Stimulated activated effector memory CD8-positive, alpha-beta T cell treated with anti-CD3 and anti-CD28 coated beads, Interleukin-12 subunit alpha, Interleukin-12 subunit beta, amount 100 ng/mL, for 72 hours (primary cell): ENCODE measurements around the gene PYROXD2.

Source experiments
- ATAC-seq: fragments of 150-1000 bp; cut with Tn5 transposase; 2 replicates; pipeline ENCODE4 v1.10.0; 2021
- DNase-seq, 2 donors: peaks; one replicate each; pipeline ENCODE4 v3.0.0; 2021 to 2022; ENCODE audit warnings: low spot score in 2 of 2
- H3K27ac Mint-ChIP-seq: one replicate; pipeline ENCODE4 v1.8.0; 2022; ENCODE audit warnings: mild to moderate bottlenecking, mixed read lengths
- H3K36me3 Mint-ChIP-seq: one replicate; pipeline ENCODE4 v1.8.0; 2022; ENCODE audit warnings: mild to moderate bottlenecking, mixed read lengths
- H3K4me1 Mint-ChIP-seq: one replicate; pipeline ENCODE4 v1.8.0; 2022; ENCODE audit warnings: mixed read lengths
- H3K4me3 Mint-ChIP-seq: one replicate; pipeline ENCODE4 v1.8.0; 2022; ENCODE audit warnings: mild to moderate bottlenecking, mixed read lengths
- H3K9me3 Mint-ChIP-seq: one replicate; pipeline ENCODE4 v1.8.0; 2022; ENCODE audit warnings: mixed read lengths

PYROXD2 gene

DNA sequence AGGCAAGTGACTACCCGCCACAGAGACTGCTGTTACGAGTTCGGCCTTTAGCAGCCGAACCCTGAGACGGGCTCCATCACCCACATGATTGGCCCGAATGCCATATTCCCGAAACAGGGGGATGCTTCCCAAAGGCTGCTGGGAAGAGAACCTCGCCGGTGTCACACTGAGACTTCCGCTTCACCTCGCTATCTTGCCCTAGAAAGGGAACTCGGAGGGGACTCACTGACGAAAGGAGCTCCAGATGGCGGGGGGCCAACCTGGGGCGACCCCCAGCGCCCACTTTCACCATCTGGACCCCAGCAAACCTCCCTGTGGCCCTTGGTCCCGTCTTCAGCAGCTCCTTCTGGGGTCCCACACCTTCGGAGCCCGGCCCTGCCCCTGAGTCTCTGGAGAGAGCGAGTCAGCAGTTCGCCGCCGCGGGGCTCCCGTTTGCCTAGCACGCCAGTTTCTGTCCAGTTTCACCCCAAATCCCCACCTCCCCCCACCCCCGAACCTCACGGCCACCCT is 31.2 kb upstream of the PYROXD2 start:
- Mint-ChIP-seq H3K9me3 (no peaks in the 10 kb centered on the region), H3K36me3 (peaks cover 46% of the 10 kb centered on the region)

GRCh38 chr10:98445200-98445812 is 30.3 kb upstream of the PYROXD2 start:
- no peaks in the 10 kb centered on the region for H3K9me3 Mint-ChIP-seq
- ATAC-seq (no peak), DNase-seq (peak in 1 of 2 donors; percentile 48)
- peaks cover 55% of the 10 kb centered on the region for H3K36me3 Mint-ChIP-seq
- H3K4me3 Mint-ChIP-seq, result peak overlapping the region; percentile 88
- peak overlapping the region; percentile 94 for H3K27ac Mint-ChIP-seq
- H3K4me1 Mint-ChIP-seq, result peaks cover 45% of the 10 kb centered on the region

More for the DNA sequence above, 31.2 kb upstream of the PYROXD2 start:
- Mint-ChIP-seq H3K4me3 (peak overlapping the region; percentile 88), H3K4me1 (peaks cover 44% of the 10 kb centered on the region), H3K27ac (peak overlapping the region; percentile 94)
- ATAC-seq, result peak; percentile 62
- DNase-seq, result peak in 1 of 2 donors; percentile 25

DNA sequence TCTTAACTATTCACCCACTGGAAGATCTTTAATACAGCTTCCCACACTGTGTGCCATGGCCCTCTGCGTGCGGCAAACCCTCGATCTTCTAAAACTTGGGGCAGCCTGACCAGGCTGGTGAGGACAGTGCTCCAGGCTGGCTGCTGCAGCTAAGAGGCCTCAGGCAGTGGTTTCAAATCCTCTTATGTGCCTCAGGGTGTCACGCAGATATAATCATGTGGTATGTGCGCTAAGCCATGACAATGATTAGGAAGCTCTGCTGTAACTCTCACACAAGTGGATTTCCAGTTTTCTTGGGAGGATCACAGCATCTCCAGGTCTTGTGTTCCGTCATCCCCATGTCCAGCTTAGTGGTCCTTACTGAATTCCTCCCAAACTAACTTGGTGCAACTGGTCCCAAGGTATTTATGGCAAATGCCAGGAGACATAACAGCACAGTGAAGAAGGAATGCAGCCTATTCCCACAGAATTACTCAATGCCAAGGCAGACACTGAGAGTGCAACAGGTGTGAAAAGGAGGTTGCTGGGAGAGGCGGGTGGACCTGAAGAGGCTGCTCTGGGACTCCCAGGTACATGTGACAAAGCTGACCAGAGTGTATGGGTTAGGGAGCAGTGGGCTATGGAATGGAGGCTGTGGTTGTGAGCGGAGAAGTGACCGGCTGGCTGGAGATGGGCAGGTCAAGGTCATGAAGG is 29.5 kb upstream of the PYROXD2 start:
- Mint-ChIP-seq H3K4me1 (peaks cover 45% of the 10 kb centered on the region), H3K9me3 (no peaks in the 10 kb centered on the region), H3K4me3 (peak overlapping the region; percentile 88), H3K36me3 (peaks cover 64% of the 10 kb centered on the region), H3K27ac (peak overlapping the region; percentile 94)
- no peak for ATAC-seq
- DNase-seq, result peak in 1 of 2 donors; percentile 45

DNA sequence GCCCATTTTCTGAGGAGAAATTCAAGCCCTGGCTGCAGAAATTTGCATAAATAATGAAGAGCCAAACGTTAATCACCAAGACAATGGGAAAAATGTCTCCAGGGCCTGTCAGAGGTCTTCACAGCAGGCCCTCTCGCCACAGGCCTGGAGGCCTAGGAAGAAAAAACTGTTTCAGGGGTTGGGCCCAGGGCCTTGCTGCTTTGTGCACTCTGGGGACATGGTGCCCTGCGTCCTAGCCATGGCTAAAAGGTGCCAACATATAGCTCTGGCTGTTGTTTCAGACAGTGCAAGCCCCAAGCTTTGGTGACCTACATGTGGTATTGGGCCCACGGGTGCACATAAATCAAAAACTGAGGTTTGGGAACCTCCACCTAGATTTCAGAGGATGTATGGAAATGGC is 23.7 kb upstream of the PYROXD2 start:
- no peak for ATAC-seq
- DNase-seq, result peak in 1 of 2 donors; percentile 42
- Mint-ChIP-seq H3K27ac (peak overlapping the region; percentile 53), H3K36me3 (peaks cover 95% of the 10 kb centered on the region), H3K4me3 (no peak overlapping the region), H3K4me1 (peaks cover 37% of the 10 kb centered on the region), H3K9me3 (no peaks in the 10 kb centered on the region)

DNA sequence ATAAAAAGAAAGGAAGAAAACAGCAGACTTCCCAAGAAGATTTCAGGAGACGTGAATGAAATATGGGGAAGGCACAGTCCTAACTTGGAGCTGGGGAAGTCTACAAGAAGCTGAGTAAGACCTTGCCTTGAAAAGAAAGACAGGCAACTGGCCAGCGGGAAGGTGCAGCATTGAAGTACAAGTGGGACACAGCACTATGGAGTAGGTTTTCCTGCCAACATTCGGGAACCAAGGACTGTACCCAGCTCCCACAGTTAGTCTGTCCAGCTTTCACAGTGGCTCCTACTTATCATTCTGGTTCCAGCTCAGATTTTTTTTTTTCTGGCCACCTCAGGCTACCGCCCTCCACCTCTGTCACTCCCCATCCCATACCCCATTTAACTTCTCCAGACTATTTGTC is 21.7 kb upstream of the PYROXD2 start:
- Mint-ChIP-seq H3K9me3 (peaks cover 4% of the 10 kb centered on the region), H3K4me1 (peaks cover 17% of the 10 kb centered on the region), H3K36me3 (peaks cover 95% of the 10 kb centered on the region), H3K4me3 (no peak overlapping the region), H3K27ac (no peak overlapping the region)
- ATAC-seq (no peak), DNase-seq (peak in 1 of 2 donors; percentile 36)

DNA sequence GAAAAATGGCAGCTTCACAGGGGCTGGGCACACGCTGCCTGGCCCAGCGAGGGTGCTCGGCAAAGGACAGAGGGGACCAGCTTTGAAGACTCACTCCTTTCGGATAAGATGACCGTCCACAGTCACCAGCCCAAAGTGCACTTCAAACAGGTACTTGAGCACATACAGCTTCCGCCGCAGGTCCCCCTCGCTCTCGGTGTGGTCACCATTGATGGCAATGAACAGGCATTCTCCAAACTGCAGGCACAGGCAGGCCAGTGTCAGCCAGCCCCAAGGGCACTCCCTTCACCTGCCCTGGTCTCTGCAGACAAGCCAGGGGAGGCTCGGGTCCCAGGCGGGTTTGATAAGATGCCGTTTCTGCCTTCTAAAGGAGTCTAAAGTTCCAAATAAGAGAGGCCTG is 20.2 kb upstream of the PYROXD2 start:
- Mint-ChIP-seq H3K4me1 (peaks cover 11% of the 10 kb centered on the region), H3K4me3 (no peak overlapping the region), H3K36me3 (peaks cover 95% of the 10 kb centered on the region), H3K27ac (peak overlapping the region; percentile 60), H3K9me3 (peaks cover 4% of the 10 kb centered on the region)
- DNase-seq (peak in 1 of 2 donors; percentile 37), ATAC-seq (no peak)

DNA sequence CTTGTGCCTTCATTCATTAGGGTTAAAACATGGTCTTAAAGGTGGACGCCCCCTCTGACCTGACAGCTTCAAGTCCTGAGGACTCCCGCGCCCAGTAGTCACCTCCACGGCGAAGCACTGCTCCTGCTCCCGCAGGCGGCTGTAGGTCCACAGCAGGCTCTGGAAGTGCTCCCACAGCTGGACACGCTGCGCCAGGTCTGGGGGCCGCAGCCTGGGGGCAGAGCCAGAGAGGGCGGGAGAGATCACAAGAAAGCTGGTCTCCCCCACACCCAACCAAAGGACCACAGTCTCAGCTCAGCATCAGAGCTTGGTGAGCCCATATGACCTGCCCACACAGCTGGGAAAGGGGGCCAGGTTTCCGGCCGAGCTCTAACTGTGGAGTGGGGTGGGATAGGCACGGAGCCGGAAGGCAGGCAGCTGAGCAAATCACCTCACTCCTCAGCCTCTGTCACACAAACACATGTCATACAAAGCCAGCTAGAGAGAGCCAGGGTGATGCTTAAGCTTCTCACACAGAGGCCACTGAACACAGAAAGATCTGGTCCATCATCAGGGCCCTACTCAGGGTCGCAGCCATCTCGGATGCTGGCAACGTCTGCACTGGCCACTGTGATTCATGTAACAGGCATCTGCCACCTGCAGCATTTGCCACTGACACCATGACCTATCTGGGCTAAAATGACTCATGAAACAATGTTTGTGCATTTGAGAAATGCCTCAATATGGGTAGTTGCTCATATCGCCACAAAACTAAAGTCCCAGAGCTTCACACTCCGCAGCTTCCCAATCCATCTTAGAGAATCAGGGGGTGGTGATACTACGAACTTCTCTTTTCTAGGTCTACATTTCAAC is 19.1 kb upstream of the PYROXD2 start:
- H3K4me3 Mint-ChIP-seq, result no peak overlapping the region

DNA sequence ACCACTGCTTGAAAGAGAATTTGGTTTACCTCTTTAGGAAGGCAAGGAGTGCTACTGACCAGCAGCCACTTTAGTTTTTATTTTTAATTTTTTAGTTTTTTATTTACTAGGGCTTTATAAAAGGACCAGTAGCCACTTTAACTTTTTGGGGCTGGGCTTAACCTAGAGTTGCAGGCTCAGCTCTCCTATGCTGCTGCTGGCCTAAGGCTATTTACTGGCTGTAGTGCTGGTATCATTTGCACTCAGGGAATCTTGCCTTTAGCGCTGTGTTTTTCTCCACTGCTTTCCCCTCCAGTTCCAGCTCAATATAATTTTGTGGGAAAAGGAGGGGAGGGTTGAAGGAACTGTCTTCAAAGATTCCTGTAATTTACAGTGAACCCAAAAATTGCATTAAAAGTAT is 18.4 kb upstream of the PYROXD2 start:
- no peak overlapping the region for H3K4me3 Mint-ChIP-seq
- peaks cover 8% of the 10 kb centered on the region for H3K4me1 Mint-ChIP-seq
- no peak overlapping the region for H3K27ac Mint-ChIP-seq
- DNase-seq (peak in 1 of 2 donors; percentile 6), ATAC-seq (no peak)
- H3K9me3 Mint-ChIP-seq, result peaks cover 4% of the 10 kb centered on the region
- H3K36me3 Mint-ChIP-seq, result peaks cover 95% of the 10 kb centered on the region

More for the DNA sequence above, 19.1 kb upstream of the PYROXD2 start:
- H3K27ac Mint-ChIP-seq, result no peak overlapping the region
- DNase-seq (peak in 1 of 2 donors; percentile 40), ATAC-seq (no peak)
- H3K4me1 Mint-ChIP-seq, result peaks cover 11% of the 10 kb centered on the region
- peaks cover 4% of the 10 kb centered on the region for H3K9me3 Mint-ChIP-seq
- peaks cover 95% of the 10 kb centered on the region for H3K36me3 Mint-ChIP-seq

DNA sequence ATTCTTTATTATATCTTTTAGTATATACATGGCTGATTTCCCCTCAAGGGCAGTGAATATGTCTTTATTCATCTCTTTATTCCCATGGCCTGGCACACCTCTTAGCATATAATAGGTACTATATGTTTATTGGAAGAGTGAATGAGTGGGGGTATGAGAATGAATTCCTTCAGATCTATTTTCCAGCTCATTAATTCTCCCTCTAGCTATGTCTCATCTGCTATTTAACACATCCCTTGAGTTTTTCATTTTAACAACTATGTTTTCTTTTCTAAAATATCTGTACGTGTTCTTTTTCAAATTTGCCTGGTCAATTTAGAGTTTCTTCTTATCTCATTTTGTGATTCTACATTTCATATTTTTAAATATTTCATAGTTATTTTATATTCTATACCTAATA is 17.3 kb upstream of the PYROXD2 start:
- peaks cover 97% of the 10 kb centered on the region for H3K36me3 Mint-ChIP-seq
- H3K9me3 Mint-ChIP-seq, result peaks cover 4% of the 10 kb centered on the region

DNA sequence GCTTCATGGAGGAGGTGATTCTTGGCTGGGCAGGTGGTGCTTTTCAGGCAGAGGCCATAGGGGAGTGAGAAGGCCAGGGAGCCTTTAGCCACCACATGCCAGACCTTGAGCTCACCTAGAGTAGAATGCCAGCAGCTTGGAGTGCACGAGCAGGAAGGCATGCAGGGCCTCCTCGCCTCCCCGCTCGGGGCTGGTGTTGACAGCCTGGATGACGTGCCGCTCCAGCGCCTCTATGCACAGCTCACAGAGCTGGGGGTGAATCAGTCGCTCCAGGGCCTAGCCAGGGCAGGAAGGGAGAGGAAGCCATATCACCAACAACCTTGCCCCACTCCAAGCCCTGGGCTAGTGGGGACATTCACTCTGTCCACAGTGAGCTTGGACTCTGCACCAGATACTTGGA is 16.0 kb upstream of the PYROXD2 start:
- no peaks in the 10 kb centered on the region for H3K4me1 Mint-ChIP-seq
- no peak overlapping the region for H3K27ac Mint-ChIP-seq
- H3K36me3 Mint-ChIP-seq, result peaks cover 95% of the 10 kb centered on the region
- no peak overlapping the region for H3K4me3 Mint-ChIP-seq
- ATAC-seq (no peak), DNase-seq (peak in 1 of 2 donors; percentile 28)
- H3K9me3 Mint-ChIP-seq, result peaks cover 4% of the 10 kb centered on the region

More for the DNA sequence above, 17.3 kb upstream of the PYROXD2 start:
- DNase-seq, result no peak
- H3K27ac Mint-ChIP-seq, result no peak overlapping the region
- no peaks in the 10 kb centered on the region for H3K4me1 Mint-ChIP-seq
- no peak overlapping the region for H3K4me3 Mint-ChIP-seq
- ATAC-seq, result no peak

DNA sequence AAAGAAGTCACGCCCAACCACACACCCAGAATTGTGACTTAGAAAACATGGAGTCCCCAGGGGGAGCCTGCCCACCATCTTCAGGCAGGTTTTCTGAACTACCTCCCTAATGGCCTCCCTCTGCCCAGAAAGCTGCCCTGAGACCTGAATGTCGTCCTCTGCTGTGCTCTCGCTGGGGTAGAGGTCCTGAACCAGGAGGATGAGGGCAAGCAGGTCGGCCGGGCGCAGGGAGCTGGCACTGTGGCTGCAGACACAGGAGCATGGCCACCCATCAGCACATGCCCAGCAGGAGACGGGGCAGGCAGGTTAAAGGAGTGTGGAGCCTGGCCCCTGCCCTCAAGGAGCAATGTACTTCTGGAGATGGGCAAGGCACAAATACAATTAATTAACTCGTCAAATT is 15.4 kb upstream of the PYROXD2 start:
- no peak overlapping the region for H3K4me3 Mint-ChIP-seq
- H3K27ac Mint-ChIP-seq, result no peak overlapping the region
- DNase-seq (peak in 1 of 2 donors; percentile 29), ATAC-seq (no peak)
- no peaks in the 10 kb centered on the region for H3K4me1 Mint-ChIP-seq
- peaks cover 4% of the 10 kb centered on the region for H3K9me3 Mint-ChIP-seq
- peaks cover 95% of the 10 kb centered on the region for H3K36me3 Mint-ChIP-seq

GRCh38 chr10:98429320-98430072 is 14.5 kb upstream of the PYROXD2 start:
- Mint-ChIP-seq H3K4me3 (no peak overlapping the region), H3K27ac (no peak overlapping the region), H3K4me1 (no peaks in the 10 kb centered on the region), H3K9me3 (peaks cover 4% of the 10 kb centered on the region), H3K36me3 (peaks cover 88% of the 10 kb centered on the region)
- ATAC-seq, result no peak
- peak in 1 of 2 donors; percentile 39 for DNase-seq

DNA sequence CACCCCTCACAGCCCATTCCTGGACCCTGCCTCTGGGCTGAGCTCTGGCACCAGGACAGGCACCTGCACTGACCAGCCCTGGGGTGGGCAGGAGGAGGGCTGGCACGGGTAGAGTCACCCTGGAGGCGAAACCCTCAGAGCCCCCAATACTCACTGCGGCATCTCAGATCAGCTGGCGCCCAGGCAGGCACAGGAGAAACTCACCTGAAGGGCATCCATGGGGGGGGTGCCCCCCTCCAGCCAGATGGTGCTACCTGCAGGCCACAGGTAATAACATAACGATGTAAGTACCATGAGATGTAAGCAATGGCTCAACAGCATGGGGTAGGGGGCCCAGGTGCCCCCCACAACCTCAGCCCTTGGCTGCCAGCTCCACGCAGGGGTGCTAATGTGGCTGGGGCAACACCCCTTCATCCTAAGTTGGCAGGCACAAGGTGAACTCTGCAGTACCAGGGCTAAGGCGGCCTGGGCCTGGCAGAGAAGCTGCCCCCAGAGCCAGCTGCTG is 12.1 kb upstream of the PYROXD2 start:
- Mint-ChIP-seq H3K4me3 (no peak overlapping the region), H3K4me1 (no peaks in the 10 kb centered on the region), H3K27ac (peak overlapping the region; percentile 30), H3K36me3 (peaks cover 84% of the 10 kb centered on the region), H3K9me3 (no peaks in the 10 kb centered on the region)
- peak in 1 of 2 donors; percentile 42 for DNase-seq
- no peak for ATAC-seq

GRCh38 chr10:98425511-98426352 is 10.8 kb upstream of the PYROXD2 start:
- DNase-seq (peak; percentile 25 to 72), ATAC-seq (peak; percentile 72)
- Mint-ChIP-seq H3K36me3 (peaks cover 80% of the 10 kb centered on the region), H3K4me3 (no peak overlapping the region), H3K9me3 (no peaks in the 10 kb centered on the region), H3K4me1 (no peaks in the 10 kb centered on the region), H3K27ac (no peak overlapping the region)
